ENCODE data around the gene TOR3A.

- TF ChIP-seq TAF1 (IDR thresholded peaks at IDR 0.05; ENCODE audit: low read depth, low read length) (no peak), SUZ12 (IDR thresholded peaks at IDR 0.05; ENCODE audit: low read length) (no peak), SIRT6 (IDR thresholded peaks at IDR 0.05; ENCODE audit: low read length) (no peak), ZNF274 (IDR thresholded peaks at IDR 0.05; ENCODE audit: borderline replicate concordance, extremely low read depth, low read length) (no peak), BRCA1 (IDR thresholded peaks at IDR 0.05; ENCODE audit: low read depth, low read length) (no peak), CHD1 (IDR thresholded peaks at IDR 0.05; ENCODE audit: low read depth, low read length) (no peak), POLR2AphosphoS5 (IDR thresholded peaks at IDR 0.05; ENCODE audit: low read depth, low read length) (no peak), EP300 (IDR thresholded peaks at IDR 0.05; ENCODE audit: borderline replicate concordance in 1 of 2, low read depth in 2 of 2, low read length in 2 of 2) (no peak), RFX5 (IDR thresholded peaks at IDR 0.05; ENCODE audit: borderline replicate concordance, low read depth, low read length) (no peak), CTCF (IDR thresholded peaks at IDR 0.05; ENCODE audit: control extremely low read depth in 1 of 3, insufficient read depth in 1 of 3, low read depth in 1 of 3, low read length in 3 of 3) (no peak), KDM5A (IDR thresholded peaks at IDR 0.05; ENCODE audit: low read length) (no peak)
Measured at GRCh38 chr1:179043907-179044306, 38.0 kb upstream of the TOR3A start.

All from H1 (cell line).